HG02970 (cell line): ENCODE results near the gene CYP2U1.
A peak's percentile ranks its signal among the peaks of the same experiment; 100 is the strongest.
"Not testable (repeated sequence)": the region's sequence is repeated elsewhere in the genome, so short reads cannot be mapped to it uniquely, and the experiment has no call there.

ENCODE experiments used
- ATAC-seq: cut with Tn5 transposase; IDR thresholded peaks from one replicate; pipeline ENCODE4 v1.9.1; 2021; ENCODE audit warnings: mild to moderate bottlenecking, moderate library complexity, moderate number of reproducible peaks; ENCODE audit not compliant: unreplicated experiment, low FRiP score

The CYP2U1 gene

GRCh38 chr4:107930821-107931774 lies at the start of gene CYP2U1:
TSS of gene CYP2U1 (plus strand) at chr4:107931549. CDS start at chr4:107931644, 95 bp downstream.
- ATAC-seq = peak; percentile 94

GRCh38 chr4:107885865-107886264 lies 45.5 kb upstream of the CYP2U1 start:
- no peak for ATAC-seq

GRCh38 chr4:107888237-107888636 lies 43.1 kb upstream of the CYP2U1 start:
- no peak for ATAC-seq

DNA sequence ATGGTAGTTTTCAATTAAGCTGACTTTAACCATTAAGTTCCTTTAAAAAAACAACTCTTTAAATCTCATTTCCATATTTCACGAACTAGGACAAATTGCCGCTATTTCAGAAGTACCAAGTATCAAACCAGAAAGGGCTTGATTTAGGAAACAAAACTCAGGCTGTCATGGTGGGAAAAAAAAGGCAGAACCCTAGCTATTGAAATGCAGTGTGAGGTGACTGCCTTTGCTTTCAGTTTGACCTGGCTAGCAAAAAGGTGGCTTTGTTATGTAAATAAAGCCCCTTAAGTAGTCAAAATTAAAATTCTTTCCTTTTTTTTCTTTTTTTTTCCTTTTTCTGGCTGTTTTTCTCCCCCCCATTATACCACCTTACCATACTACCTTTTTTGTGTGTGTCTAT lies 40.6 kb upstream of the CYP2U1 start:
- ATAC-seq = no peak

DNA sequence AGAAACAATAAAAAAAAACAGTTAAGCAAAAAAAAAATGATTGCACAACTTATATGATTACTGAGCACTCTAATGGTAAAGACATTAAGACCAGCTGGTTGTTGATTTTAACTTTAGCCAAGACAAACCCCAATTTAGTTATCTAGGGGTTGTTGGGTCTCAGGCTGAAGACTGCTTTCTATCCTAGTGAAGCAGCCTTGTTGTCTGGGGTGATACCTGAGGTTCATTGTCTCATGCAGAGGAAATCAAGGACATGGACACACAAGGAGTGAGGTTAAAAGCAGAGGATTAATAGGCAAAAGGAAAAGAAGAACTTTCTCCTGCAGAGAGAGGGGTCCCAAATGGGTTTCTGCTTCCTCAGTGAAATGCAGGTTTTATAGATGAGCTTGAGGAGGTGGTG lies 40.0 kb upstream of the CYP2U1 start:
- no peak for ATAC-seq

DNA sequence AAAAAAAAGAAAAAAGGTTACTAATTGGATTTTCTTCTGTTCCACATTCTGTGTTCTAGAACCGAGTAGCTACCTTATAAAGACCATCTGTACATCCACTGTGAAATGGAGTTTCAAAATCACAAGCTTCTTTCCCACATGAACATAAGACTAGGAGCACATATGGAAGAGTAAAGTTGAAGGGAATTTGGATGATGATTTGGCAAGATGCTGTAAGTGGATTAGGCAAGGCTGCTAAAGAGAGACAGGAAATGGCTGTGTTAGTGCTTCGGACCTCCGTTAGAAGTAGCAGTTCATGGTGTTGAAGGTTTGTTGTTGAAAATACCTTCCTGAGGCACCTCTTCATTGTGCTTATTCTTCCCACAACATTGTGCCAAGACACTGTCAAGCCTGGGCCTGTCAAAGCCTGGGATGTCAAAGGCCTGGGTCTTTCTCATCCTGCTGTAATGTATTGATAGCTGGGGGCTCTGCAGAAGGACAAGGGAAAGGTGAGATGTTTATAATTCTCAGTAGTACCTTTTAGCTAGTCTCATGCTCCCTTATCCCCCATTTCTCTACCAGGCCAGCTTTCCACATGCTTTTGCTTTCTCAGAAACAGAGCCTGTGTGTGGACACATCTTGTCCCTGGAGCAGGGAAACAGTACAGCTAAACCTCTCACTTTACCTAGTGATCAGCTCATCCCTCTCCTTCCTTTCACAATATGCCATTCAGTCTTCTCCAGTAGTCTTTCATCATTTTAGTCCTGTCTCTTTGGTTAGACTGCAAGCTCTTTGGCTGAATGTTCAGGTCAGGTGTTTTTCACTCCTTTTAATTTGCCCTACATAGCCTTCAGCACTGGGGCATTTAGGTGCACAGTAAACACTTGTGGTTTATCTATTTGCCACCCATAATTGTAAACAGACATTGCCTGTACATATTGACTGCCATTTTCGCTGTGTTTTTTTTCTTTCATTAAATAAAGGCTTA lies 37.9 kb upstream of the CYP2U1 start:
- ATAC-seq = no peak

DNA sequence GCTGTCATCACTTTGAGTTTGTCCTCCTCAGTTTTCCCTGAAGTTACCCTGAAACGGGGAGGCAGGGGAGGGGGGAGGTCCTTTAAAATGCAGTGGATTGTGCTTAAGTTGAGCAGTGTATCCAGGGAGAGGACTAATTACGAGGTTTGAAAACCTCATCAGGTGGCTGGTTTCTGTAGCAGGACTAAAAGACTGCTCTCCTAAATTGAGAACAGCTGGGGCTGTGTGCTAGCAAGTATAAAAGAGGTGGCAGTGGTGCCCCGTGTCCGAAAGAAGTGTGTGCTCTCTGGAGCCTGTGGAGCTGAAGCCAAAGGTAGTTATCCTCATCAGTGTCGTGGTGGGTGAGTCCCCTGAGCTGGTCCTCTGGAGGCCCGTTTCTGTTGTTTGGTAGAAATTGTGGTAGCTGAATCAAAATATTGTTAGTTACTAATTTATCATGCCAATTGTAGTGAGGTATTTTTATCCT lies 37.2 kb upstream of the CYP2U1 start:
- no peak for ATAC-seq

DNA sequence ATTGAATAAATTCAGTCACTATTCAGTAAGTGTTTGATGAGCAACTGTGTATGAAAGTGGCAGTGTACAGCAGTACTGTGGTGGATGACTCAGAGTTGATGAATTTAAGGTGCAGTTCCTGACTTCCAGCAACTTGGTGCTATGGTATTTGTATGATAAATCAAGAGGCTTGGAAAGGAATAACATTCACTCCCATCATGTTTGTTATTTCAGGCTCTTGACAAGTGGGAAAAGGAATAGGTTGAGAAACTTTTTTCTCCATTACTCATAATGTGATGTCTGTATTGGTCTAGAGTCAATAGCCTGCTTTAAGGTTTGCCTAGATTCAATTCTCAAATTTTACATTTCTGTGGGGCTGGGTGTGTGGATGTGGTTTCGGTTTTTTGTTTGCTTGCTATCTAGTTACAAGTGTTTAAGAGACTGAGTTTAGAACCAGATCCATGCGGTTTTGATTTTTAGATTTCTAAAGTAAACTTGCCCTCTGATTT lies 35.1 kb upstream of the CYP2U1 start:
- no peak for ATAC-seq

DNA sequence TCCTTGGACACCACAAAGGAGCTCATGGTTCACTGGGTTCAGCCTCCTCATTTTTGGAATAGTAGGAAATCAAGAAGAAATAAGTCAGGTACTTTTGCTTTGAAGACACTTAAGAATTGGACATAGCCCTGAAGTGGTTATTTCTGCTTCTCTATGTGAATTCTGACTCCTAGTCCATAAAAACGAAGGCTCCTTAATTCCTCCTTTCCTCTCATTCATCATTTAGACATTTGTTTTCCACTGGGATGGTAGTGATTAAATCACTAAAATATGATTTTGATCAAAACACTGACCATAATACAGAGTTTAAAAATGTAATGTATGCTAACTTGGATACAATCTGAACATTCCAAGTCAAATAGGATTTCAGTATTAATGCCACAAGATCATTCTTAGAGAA lies 34.7 kb upstream of the CYP2U1 start:
- ATAC-seq = no peak

DNA sequence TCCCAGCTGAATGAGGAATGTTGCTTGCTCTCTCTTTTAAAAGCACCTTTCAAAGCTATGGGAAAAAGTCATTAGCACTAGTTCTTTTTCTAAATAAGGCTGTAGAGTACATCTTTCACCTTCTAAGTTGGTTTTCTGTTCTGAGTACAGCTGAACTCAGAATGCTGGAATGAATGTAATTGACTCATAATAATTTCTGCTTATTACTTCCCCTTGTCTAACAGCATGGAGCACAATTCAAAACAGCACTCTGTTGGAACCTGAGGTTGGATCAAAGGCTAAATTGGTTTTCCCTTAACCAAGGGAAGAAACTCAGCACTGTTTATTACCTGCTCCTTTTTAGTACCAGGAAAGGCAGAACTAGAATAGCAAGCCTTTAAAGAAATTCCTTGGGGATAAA lies 33.5 kb upstream of the CYP2U1 start:
- ATAC-seq = no peak

DNA sequence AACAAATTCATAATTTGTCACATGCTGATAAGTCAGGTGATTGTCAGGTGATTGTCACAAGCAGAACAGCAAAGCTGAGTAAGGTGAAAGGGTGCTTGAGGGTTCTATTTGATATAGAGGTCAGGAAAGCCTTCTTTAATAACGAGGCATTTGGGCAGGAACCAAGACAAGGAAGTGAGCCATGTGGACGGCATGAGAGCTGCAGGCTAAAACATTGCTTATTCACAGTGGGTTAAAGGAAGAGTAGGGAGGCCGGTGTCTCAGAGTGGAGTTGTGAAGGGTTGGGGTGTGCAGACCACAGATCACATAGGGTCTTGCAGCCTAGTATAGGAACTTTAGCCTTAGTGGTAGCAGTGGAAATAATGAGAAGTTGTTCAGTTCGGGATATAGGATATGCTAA lies 31.3 kb upstream of the CYP2U1 start:
- ATAC-seq = no peak

GRCh38 chr4:107900508-107900907 lies 30.8 kb upstream of the CYP2U1 start:
- no peak for ATAC-seq

DNA sequence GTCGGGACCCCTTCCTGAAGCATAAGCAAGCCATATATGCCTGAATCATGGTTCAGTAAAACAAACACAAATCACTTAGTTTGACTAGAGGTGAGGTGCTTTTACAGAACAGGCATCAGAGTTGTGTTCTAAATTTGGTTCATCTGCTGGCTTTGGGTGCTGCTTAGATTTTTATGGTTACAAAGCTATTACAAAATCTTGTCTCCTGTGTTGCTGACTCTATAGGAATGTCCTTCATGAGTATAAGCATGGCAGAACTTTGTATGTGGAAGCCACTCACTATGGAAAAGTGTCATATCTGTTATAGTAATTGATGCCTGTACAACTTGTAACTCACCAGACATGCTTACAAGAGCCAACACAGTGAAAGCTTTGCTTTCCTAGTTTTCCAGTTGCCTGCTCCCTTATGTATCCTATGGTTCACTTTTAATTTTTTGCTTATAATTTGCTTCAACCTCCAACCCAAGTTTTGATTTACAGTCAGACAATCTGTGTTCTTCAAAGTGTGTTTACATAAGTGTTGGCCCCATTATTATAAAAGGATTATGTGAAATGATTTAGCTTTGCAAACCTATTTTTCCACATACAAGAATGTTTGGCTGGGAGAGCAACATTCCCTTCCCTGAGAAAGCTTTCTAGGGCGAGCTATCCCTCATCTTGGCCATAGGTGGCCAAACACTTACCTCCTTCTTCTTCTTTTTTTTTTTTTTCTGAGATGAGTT lies 30.0 kb upstream of the CYP2U1 start:
- ATAC-seq = no peak

GRCh38 chr4:107902715-107903114 lies 28.6 kb upstream of the CYP2U1 start:
- no peak for ATAC-seq

GRCh38 chr4:107905082-107905481 lies 26.3 kb upstream of the CYP2U1 start:
- ATAC-seq = not testable (repeated sequence)

DNA sequence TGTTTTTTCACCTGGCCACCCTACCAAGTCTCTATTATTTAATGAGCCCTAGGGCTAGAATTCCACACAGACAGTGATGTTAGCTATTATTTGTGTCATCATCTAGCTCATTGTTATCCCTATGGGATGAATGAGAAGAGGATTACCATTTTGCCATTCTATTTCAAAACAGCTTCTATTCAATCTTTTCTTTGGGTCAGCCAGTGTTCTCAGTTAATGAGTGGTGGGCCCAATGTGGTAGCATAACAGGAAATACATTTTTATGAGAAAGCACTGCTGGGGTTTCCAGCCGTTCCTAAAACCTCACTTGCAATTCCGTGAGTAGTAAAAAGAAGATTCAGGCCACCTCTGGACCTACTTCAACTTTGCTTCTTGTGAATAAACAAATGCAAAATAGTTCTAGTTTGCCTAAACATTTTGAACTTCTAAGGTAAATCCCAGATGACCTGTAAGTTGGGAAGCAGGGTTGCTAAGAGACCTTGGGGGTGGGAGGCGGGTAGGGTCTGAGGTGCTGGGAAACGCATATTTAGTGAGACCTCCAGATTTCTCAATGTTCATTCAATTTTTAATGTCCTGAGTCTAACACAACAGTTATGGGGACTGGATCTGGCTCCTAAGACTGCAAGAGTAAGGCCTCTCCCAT lies 24.8 kb upstream of the CYP2U1 start:
- ATAC-seq = no peak

DNA sequence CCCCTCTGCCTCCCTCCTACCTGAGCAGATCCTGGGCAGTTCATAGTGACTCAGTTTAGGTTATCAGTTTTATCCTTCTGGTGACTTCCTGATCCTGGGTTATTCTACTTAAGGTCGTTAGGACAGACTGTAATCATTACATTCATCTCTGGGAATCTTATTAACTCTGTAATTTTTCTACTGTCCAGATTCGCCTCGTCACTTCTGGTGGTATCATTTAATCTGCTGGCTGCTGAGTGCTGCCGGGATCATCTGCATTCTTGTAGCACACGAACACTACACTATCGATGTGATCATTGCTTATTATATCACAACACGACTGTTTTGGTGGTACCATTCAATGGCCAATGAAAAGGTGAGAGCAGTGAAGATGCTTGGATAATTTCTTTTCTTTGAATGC lies 23.0 kb upstream of the CYP2U1 start:
- no peak for ATAC-seq

DNA sequence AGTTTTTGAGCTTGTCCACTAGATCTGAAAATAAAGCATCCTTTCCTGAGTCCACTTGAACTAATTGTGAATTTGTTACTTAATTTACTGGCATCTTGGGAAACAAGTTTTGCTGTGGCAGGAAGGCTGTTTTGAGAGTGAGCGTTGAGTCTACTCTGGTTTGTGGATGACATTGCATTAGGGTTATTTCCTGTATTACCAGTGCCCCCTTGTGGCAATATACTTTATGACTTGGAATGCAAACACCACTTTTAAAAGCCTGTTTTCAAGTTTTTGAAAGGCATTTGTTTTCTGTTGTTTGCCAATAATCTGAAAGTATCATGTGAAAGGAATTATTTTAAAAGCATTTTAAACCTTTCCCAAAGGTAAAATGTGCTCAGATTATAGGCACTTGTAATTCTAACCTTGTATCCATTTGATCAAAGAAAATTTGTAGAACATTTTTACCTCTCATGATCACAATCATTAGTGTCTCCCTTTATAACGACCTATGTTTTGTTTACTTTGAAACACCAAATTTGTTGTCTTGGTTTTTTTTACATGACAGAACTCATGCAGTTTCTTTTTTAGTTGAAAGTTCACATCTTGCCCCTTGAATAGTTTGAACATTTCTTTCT lies 18.0 kb upstream of the CYP2U1 start:
- peak; percentile 79 for ATAC-seq

DNA sequence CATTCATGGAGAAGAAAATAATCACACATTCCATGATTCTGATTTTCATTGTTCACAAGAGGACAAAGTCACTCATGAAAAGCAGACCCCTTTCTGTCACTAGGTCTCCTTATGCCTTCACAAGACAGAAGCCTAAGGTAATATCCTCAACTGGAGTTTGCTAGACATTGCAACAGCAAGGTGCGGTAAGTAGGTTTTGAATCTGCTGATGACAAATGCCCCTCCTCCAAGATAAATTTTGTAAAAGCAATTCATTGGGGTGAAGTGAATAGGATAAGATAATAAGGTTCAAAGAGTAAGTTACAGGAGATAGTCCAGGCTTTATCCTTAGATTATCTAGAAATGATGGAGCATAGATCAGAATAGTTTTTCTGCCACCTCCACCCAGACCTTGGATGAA lies 16.1 kb upstream of the CYP2U1 start:
- ATAC-seq = no peak
